GM21737 (cell line): ENCODE measurements around the gene B4GALT7.
"Not testable (repeated sequence)": the region's sequence is repeated elsewhere in the genome, so short reads cannot be mapped to it uniquely, and the experiment has no call there.

ENCODE experiments used
- ATAC-seq: cut with Tn5 transposase; IDR thresholded peaks from one replicate; pipeline ENCODE4 v1.9.1; 2021; ENCODE audit warnings: mild to moderate bottlenecking, moderate library complexity; ENCODE audit not compliant: unreplicated experiment

B4GALT7 gene, protein sequence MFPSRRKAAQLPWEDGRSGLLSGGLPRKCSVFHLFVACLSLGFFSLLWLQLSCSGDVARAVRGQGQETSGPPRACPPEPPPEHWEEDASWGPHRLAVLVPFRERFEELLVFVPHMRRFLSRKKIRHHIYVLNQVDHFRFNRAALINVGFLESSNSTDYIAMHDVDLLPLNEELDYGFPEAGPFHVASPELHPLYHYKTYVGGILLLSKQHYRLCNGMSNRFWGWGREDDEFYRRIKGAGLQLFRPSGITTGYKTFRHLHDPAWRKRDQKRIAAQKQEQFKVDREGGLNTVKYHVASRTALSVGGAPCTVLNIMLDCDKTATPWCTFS

GRCh38 chr5:177599731-177600507 is at the start of gene B4GALT7:
Gene B4GALT7 (plus strand): TSS chr5:177600132. CDS start chr5:177600211, 79 bp downstream.
- ATAC-seq = peak; percentile 85

DNA sequence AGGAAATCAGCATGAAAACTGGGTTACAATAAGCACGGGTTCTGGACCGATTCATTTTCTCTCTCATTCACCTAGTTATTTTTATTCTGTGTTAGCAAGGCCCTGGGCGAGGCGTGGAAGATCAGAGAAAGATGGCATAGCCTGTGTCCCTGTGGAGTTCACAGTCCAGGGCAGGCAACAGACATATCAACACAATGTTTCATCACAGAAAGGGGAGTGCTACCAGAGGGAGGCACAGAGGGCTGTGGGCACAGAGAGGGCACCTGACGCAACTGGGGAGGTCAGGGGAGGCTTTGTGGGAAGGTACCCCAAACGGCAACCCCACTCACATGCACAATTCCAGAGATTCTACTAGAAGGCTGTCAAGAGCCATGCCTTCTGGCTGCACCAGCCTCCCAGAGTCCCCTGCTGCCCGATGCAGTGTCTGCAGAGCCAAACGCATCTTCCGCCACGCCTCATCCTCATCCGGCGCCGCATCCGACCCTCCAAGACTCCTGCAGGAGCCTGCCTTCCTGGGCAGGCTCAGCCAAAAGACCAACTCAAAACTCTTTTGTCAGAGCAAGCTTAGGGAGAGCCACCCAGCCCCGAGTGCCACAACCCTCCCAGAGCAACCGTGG is 47.0 kb upstream of the B4GALT7 start:
- ATAC-seq = no peak

DNA sequence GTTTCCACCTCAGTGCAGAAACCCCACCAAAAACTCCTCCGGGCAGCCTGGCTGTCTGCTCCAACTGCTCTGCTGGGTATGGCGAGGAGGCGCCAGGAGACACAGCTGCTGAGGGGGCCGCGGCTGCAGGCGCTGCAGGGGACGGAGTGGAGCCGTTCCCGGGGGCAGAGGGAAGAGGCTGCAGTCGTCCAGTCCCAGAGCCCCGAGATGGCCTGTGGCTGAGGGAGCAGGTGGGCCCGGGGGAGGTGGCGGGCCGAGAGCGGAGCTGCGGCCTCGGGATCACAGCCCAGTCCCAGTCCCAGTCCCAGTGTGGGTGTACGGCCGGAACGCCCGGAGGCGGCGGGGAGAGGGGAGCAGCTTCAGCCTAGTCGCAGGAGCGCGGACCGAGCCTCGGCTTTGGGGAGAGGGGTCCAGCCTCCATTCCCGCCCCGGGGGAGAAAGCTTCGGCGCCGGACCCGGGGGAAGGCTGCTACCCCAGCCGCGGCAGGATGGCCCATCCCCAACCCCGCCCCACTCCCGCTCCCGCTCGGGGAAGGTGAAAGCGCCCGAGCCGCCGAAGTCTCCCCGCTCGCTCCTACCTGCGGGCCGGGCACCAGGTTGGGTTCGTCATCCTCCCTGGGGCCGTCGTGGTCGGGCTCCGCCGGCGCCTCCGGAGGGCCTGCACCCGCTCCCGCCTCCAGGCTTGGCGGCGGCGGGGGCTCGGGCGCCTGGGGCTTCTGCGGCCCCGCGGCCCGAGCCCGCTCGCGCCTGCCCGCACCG is 46.1 kb upstream of the B4GALT7 start:
- peak; percentile 35 for ATAC-seq

DNA sequence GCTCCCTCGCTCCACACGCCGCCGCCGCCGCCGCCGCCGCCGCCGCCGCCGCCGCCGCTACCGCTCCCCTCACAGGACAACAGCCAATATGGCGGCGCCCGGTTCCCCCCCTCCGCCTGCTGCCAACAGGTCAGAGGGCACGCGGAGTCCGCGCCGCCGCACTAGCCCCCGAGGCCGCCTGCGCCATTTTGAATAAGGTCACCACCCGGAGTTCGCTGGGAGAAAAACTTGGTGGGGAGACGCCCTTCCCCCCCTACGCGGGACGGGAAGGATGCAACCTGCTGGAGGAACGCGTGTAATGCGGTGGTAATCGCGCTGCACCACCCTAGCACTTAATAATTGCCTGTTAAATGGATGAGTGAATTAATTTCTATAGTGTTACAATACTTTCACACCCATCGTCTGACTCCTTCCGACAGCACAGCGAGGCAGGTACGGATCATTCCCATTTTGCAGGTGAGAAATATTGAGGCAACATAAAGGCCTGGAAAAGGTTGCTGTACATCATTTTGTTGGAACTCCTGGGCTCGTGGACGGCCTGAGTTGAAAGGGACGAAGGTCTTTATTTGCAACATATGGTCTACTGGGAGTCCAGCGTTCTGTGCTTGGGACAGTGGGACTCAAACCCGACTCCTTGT is 45.3 kb upstream of the B4GALT7 start, which contains the start of gene FAM193B:
FAM193B (minus strand) TSS at position 90 of the 638 bp plus-strand sequence. CDS start 105 bp downstream, outside the sequence.
- peak; percentile 91 for ATAC-seq

GRCh38 chr5:177555228-177555627 is 44.7 kb upstream of the B4GALT7 start:
- ATAC-seq = no peak

DNA sequence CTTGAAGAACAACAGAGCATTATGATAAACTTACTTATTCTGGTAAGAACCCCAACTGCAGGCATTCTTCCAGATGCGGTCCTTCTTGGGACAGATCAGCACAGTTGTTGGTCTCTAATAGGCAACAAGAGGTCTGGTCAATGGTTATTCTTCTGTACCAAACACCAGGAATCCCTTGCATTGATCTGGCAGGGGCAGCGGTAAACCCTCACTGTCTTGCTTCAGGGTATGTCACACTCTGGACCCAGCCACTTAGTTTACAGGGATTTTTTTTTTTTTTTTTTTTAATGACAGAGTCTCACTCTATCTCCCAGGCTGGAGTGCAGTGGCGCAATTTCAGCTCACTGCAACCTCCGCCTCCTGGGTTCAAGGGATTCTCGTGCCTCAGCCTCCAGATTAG is 44.3 kb upstream of the B4GALT7 start:
- ATAC-seq = no peak

DNA sequence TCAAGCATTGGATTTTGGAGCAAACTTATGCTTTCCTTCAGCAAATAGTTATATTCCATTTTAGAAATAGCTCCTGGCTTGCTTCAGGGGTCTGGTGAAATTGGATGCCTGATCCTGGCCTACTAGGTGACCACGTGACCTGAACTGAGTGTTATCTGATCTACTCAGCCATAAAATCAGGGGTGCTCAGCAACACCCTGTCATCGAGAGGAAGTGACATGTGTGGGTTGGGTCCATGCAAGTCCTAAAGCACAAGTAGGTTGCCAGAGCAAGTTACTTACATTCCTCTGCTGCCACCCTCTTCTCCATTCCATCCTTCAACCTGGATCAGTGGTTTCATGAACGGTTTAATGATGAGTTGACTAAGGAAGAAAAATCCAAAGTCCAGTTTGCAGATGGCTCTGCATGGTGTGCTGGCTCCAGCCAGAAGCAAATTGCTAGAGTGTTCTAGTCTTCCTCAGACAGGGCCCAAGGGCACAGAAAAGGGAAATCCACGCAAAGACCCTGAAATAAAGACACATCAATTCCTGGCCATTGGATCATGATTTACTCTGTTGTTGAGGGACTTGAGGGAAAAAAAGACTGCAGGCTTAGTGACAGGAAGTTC is 42.8 kb upstream of the B4GALT7 start:
- ATAC-seq = no peak

DNA sequence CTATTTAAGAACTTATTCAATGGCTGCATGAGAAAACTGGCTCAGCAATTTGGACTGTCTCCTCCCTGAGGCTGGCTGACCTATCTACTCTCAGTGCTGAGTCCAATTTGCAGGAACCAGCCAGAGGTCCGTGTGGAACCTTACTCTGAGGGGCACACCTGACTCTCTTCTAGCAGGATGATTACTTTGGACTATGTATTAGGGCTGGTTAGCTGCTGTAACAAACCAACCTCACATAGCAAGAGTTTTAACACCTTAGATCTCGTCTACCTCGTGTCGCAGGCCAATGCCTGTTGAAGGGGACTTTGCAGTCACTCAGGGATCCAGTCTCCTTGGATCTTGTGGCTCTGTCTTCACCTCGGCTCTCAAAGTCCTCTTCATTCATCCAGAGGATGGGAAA is 42.1 kb upstream of the B4GALT7 start:
- ATAC-seq = no peak

DNA sequence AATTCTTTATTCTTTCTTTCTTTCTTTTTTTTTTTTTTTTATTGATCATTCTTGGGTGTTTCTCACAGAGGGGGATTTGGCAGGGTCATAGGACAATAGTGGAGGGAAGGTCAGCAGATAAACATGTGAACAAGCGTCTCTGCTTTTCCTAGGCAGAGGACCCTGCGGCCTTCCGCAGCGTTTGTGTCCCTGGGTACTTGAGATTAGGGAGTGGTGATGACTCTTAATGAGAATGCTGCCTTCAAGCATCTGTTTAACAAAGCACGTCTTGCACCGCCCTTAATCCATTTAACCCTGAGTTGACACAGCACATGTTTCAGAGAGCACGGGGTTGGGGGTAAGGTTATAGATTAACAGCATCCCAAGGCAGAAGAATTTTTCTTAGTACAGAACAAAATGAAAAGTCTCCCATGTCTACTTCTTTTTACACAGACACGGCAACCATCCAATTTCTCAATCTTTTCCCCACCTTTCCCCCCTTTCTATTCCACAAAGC is 40.4 kb upstream of the B4GALT7 start:
- not testable (repeated sequence) for ATAC-seq

- ATAC-seq = no peak
Observed at GRCh38 chr5:177565046-177565445, 34.9 kb upstream of the B4GALT7 start.

DNA sequence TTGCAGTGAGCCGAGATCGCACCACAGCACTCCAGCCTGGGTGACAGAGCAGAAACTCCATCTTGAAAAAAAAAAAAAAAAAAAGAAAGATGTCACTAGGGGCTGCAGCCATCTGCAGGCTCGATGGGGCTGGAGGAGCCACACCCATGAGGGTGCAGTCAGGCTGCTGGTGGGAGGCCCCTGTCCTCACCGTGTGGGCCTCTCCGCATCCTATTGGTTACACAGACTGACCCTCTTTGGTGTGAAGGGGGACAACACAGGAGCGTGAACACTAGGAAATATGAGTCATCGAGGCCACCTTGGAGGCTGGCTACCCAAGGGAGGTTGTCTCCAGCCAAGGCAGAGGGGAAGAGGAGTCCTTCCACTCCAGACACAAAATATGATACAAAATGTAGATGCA is 31.6 kb upstream of the B4GALT7 start:
- ATAC-seq = no peak

GRCh38 chr5:177569894-177570293 is 30.0 kb upstream of the B4GALT7 start:
- no peak for ATAC-seq

DNA sequence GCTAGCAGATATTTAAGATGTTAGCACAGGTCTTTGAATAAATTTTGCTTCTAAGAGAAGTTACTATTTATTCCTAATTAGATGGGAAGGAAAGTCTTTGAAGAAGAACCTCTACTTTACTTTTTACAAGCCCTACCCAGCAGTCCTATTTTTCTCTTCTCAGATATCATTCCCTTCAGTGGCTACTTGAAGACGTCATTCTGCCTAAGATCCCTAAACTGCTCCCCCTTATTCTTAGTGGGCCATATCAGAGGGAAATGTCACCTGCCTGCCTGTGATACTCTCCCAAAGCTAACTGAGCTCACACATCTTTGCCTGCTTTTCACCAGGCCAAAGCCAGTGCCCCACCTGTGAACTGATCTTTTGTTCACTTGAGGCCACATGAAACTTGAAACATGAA is 24.4 kb upstream of the B4GALT7 start:
- no peak for ATAC-seq

DNA sequence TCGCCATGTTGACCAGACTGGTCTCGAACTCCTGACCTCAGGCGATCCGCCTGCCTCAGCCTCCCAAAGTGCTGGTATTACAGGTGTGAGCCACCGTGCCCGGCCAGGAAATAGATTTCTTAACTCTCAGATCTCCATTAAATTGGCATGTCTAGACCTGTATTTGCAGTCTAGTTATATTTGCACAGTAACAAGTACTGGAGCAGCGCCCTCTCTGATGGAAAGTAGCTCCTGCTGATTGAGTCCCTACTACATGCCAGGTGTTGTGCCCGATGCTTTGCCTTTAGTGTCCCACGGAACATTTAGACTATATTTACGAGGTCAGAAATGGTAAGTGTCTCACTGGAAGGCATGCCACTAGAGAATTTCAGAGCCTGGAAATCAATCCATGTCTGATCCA is 23.8 kb upstream of the B4GALT7 start:
- ATAC-seq = no peak

GRCh38 chr5:177578316-177578715 is 21.6 kb upstream of the B4GALT7 start:
- ATAC-seq = no peak

DNA sequence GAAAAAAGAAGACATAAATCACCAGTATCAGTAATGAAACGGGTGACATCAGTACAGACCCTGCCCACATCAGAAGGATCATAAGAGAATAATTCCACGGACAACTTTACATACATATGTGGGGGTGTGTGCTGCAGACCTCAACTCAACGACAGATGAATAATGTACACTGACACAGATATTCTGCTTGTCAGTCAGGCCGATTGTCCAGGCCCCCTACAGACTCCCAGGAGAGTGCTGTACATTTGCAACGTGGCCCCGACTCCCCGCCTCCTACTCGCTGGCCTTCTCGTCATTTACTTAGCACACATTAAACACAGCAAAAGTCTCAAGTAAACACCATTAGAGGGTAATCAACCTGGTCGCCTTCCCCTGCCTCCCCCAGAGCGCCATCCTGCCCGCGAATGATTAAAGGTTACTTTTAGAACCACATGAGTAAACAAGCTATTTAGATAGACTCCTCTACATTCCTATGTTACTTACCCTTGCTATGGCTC is 11.5 kb upstream of the B4GALT7 start:
- ATAC-seq = no peak

DNA sequence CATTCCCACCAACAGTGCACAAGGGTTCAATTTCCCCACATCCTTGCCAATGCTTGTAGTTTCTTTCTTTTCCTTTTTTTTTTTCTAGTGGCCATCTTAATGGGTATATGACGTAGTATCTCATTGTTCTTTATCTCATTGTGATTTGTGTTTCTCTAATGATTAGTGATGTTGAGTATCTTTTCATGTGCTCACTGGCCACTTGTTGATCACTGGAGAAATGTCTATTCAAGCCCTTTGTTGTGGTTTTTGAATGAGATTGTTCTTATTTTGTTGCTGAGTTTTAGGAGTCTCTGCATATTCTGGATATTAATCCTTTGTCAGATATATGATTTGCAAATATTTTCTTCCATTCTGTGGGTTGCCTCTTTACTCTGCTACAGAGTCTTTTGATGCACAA is 9.5 kb upstream of the B4GALT7 start:
- no peak for ATAC-seq

GRCh38 chr5:177591690-177592009 is 8.3 kb upstream of the B4GALT7 start:
- no peak for ATAC-seq

- peak; percentile 89 for ATAC-seq
Observed at GRCh38 chr5:177592010-177592834, 7.7 kb upstream of the B4GALT7 start, which contains the start of gene TMED9. Gene TMED9 (plus strand): TSS chr5:177592203. CDS start chr5:177592215, 12 bp downstream.
